Omental fat pad (tissue), 4 donors: ENCODE measurements around the gene DNAJA3. TPM values are rescaled to one million over a fixed set of nuclear protein-coding genes. Genes with fewer than 3 reads are reported as not detected.

Experiments used
- ATAC-seq: fragments of 150-250 bp; one replicate; pipeline ENCODE4 v1.9.1; 2016; ENCODE audit warnings: mild to moderate bottlenecking, moderate library complexity; ENCODE audit not compliant: low FRiP score
- DNase-seq: peaks from one replicate; pipeline ENCODE4 v3.0.0-alpha.2; 2019; ENCODE audit warnings: low spot score
- CTCF ChIP-seq, 3 donors: fragments of 450-650 bp; IDR thresholded peaks; one replicate each; pipeline ENCODE4 v1.5.1; 2016 to 2017; ENCODE audit warnings: antibody characterized with exemption in 3 of 3, mild to moderate bottlenecking in 3 of 3, moderate library complexity in 2 of 3
- total RNA-seq, 4 donors: library from RNA; depleted of rRNA; stranded (reverse); fragments of >200 nt; gene quantifications; one replicate each; pipeline ENCODE4 v1.1.0, GENCODE V29; 2016

DNAJA3 gene
- total RNA-seq, 4 donors from 2014 or later, result 40.5 to 47.1 (median 42.3) TPM

GRCh38 chr16:4388271-4389021 lies 37.2 kb upstream of the DNAJA3 start:
- ATAC-seq, result no peak
- no peak for DNase-seq
- TF ChIP-seq CTCF (IDR thresholded peaks at IDR 0.05), result no peak

- DNase-seq, result no peak
- no peak for ATAC-seq
- no peak for TF ChIP-seq CTCF (IDR thresholded peaks at IDR 0.05)
Observed at GRCh38 chr16:4389051-4389955, 36.4 kb upstream of the DNAJA3 start.

- TF ChIP-seq CTCF (IDR thresholded peaks at IDR 0.05), result no peak
- ATAC-seq (no peak), DNase-seq (no peak)
Observed at GRCh38 chr16:4390266-4391260, 35.1 kb upstream of the DNAJA3 start.

- ATAC-seq, result no peak
- DNase-seq, result no peak
- no peak for TF ChIP-seq CTCF (IDR thresholded peaks at IDR 0.05)
Observed at GRCh38 chr16:4391631-4392381, 33.9 kb upstream of the DNAJA3 start.

GRCh38 chr16:4392382-4393239 lies 33.1 kb upstream of the DNAJA3 start:
- ATAC-seq (peak; percentile 66), DNase-seq (no peak)
- TF ChIP-seq CTCF (IDR thresholded peaks at IDR 0.05), result no peak
